SK-N-SH (cell line): ENCODE measurements around the gene LRP5. TPM values are rescaled to one million over a fixed set of nuclear protein-coding genes. Genes with fewer than 3 reads are reported as not detected.

ENCODE experiments used
- CTCF ChIA-PET: fragments of 300-600, 350-600 bp; formaldehyde crosslinking; extraction: SDS; loops from one replicate; lab custom pipeline; 2021; lab: Yijun Ruan, JAX
- POLR2A ChIA-PET: fragments of 350-600 bp; sonication (Branson Sonifier 250); formaldehyde crosslinking; extraction: SDS; loops from one replicate; lab custom pipeline; 2020; ENCODE audit warnings: antibody characterized with exemption, inconsistent platforms; lab: Yijun Ruan, JAX
- DNase-seq: peaks from one replicate; pipeline ENCODE4 v3.0.0; 2012
- H2AFZ ChIP-seq: fragments of 200-600 bp; sonication (generic); 2 replicates; pipeline ENCODE4 v1.8.1; 2016; ENCODE audit warnings: antibody characterized with exemption, mild to moderate bottlenecking, low read depth
- H3F3A ChIP-seq: fragments of 200-600 bp; sonication (generic); replicated peaks from 2 replicates; pipeline ENCODE3; 2016; ENCODE audit warnings: antibody characterized with exemption, mild to moderate bottlenecking; ENCODE audit not compliant: insufficient read depth
- H3K27ac ChIP-seq, 2 experiments: fragments of 200-500 bp in 1 of 2; fragments of 200-600 bp in 1 of 2; sonication (Bioruptor generic) in 1 of 2; sonication (generic), shearing (Covaris generic) in 1 of 2; 2 replicates each; pipeline versions ENCODE4 v1.5.1 to v1.6.1; 2014 to 2016; ENCODE audit warnings: low read depth in 2 of 2, inconsistent platforms in 1 of 2, low read length in 1 of 2, mild to moderate bottlenecking in 1 of 2, mixed read lengths in 1 of 2
- H3K27me3 ChIP-seq: fragments of 200-600 bp; sonication (generic), shearing (Covaris generic); 2 replicates; pipeline ENCODE4 v1.6.1; 2016; ENCODE audit warnings: mixed run types; ENCODE audit not compliant: insufficient read depth
- H3K36me3 ChIP-seq, 2 experiments: fragments of 200-500 bp in 1 of 2; fragments of 200-600 bp in 1 of 2; sonication (Bioruptor generic) in 1 of 2; sonication (generic) in 1 of 2; replicated peaks in 1 of 2; 2 replicates each; pipeline versions ENCODE3 to v1.5.1; 2014 to 2016; ENCODE audit warnings: low read length in 1 of 2, mild to moderate bottlenecking in 1 of 2; ENCODE audit not compliant: insufficient read depth in 2 of 2, control insufficient read depth in 1 of 2
- H3K4me1 ChIP-seq, 2 experiments: fragments of 200-500 bp in 1 of 2; fragments of 200-600 bp in 1 of 2; sonication (Bioruptor generic) in 1 of 2; sonication (generic), shearing (Covaris generic) in 1 of 2; 2 replicates each; pipeline versions ENCODE4 v1.5.1 to v1.6.1; 2014 to 2016; ENCODE audit warnings: low read depth in 1 of 2, low read length in 1 of 2, mixed run types in 1 of 2; ENCODE audit not compliant: insufficient read depth in 2 of 2, control insufficient read depth in 1 of 2
- H3K4me2 ChIP-seq: fragments of 200-600 bp; sonication (generic), shearing (Covaris generic); 2 replicates; pipeline ENCODE4 v1.6.1; 2017; ENCODE audit warnings: mixed run types
- H3K4me3 ChIP-seq, 2 experiments: fragments of 200-500 bp in 1 of 2; fragments of 200-600 bp in 1 of 2; sonication (Bioruptor generic) in 1 of 2; sonication (generic), shearing (Covaris generic) in 1 of 2; 2 replicates each; pipeline versions ENCODE4 v1.5.1 to v1.8.1; 2014 to 2016; ENCODE audit warnings: low read depth in 2 of 2, inconsistent platforms in 1 of 2, low read length in 1 of 2, mild to moderate bottlenecking in 1 of 2, mixed read lengths in 1 of 2, moderate library complexity in 1 of 2
- H3K79me2 ChIP-seq: fragments of 200-600 bp; sonication (generic); 2 replicates; pipeline ENCODE4 v1.8.1; 2017; ENCODE audit warnings: mild to moderate bottlenecking; ENCODE audit not compliant: insufficient read depth
- H3K9ac ChIP-seq: fragments of 200-600 bp; sonication (generic); 2 replicates; pipeline ENCODE4 v1.6.1; 2017; ENCODE audit warnings: mixed run types
- H3K9me2 ChIP-seq: fragments of 200-600 bp; sonication (generic); 2 replicates; pipeline ENCODE4 v1.6.1; 2017; ENCODE audit warnings: mixed run types
- H3K9me3 ChIP-seq: fragments of 200-600 bp; sonication (generic); 2 replicates; pipeline ENCODE4 v1.6.1; 2017; ENCODE audit warnings: mixed run types, mild to moderate bottlenecking, moderate library complexity
- H4K20me1 ChIP-seq: fragments of 200-600 bp; sonication (generic); 2 replicates; pipeline ENCODE4 v1.6.1; 2017; ENCODE audit warnings: mild to moderate bottlenecking, mixed run types; ENCODE audit not compliant: insufficient read depth
- ELF1 ChIP-seq: IDR thresholded peaks from 2 replicates; pipeline ENCODE4 v1.4.0; 2012
- EP300 ChIP-seq, 2 experiments: IDR thresholded peaks; 2 replicates each; pipeline versions ENCODE4 v1.4.0 to v1.6.1; 2012; ENCODE audit warnings: borderline replicate concordance in 1 of 2, low read depth in 1 of 2, low read length in 1 of 2
- EZH2phosphoT487 ChIP-seq: fragments of 200-600 bp; sonication (generic); IDR thresholded peaks from 2 replicates; pipeline ENCODE4 v1.6.1; 2017; ENCODE audit warnings: low read depth, mixed run types, mild to moderate bottlenecking, antibody characterized with exemption, moderate library complexity, borderline replicate concordance
- FOXJ3 ChIP-seq: sonication (generic); formaldehyde crosslinking; IDR thresholded peaks from 2 replicates; pipeline ENCODE4 v1.5.1; 2020; ENCODE audit warnings: mild to moderate bottlenecking, missing genetic modification reagents
- FOXM1 ChIP-seq: IDR thresholded peaks from 2 replicates; pipeline ENCODE4 v1.4.0; 2012; ENCODE audit warnings: low read depth, mild to moderate bottlenecking
- IRF3 ChIP-seq: fragments of 150-350 bp; IDR thresholded peaks from 2 replicates; pipeline ENCODE4 v1.6.1; 2016; ENCODE audit warnings: mild to moderate bottlenecking, low read depth, low read length
- MXI1 ChIP-seq: IDR thresholded peaks from 2 replicates; pipeline ENCODE4 v1.6.1; 2012; ENCODE audit warnings: mild to moderate bottlenecking, low read depth, low read length, improper control_type of control experiment
- NFIC ChIP-seq: IDR thresholded peaks from 2 replicates; pipeline ENCODE4 v1.4.0; 2012; ENCODE audit warnings: borderline replicate concordance
- NRF1 ChIP-seq: IDR thresholded peaks from 2 replicates; pipeline ENCODE4 v1.6.1; 2012; ENCODE audit warnings: low read depth, mild to moderate bottlenecking, low read length
- POLR2AphosphoS5 ChIP-seq: IDR thresholded peaks from 2 replicates; pipeline ENCODE4 v1.6.1; 2012; ENCODE audit warnings: low read depth, low read length
- RAD21 ChIP-seq: IDR thresholded peaks from 2 replicates; pipeline ENCODE4 v1.6.1; 2012; ENCODE audit warnings: mild to moderate bottlenecking, low read length
- RCOR1 ChIP-seq: fragments of 150-350 bp; IDR thresholded peaks from 2 replicates; pipeline ENCODE4 v1.6.1; 2017; ENCODE audit warnings: antibody characterized with exemption, low read length
- REST ChIP-seq: IDR thresholded peaks from 2 replicates; pipeline ENCODE4 v1.6.1; 2012; ENCODE audit warnings: mild to moderate bottlenecking, low read depth, low read length, moderate library complexity
- RFX5 ChIP-seq: IDR thresholded peaks from 2 replicates; pipeline ENCODE4 v1.6.1; 2012; ENCODE audit warnings: mild to moderate bottlenecking, improper control_type of control experiment, low read length
- RXRA ChIP-seq: IDR thresholded peaks from 2 replicates; pipeline ENCODE4 v1.4.0; 2012; ENCODE audit warnings: low read depth, mild to moderate bottlenecking, borderline replicate concordance
- TAF1 ChIP-seq: IDR thresholded peaks from 2 replicates; pipeline ENCODE4 v1.6.1; 2012; ENCODE audit warnings: low read depth, mild to moderate bottlenecking, low read length, moderate library complexity, borderline replicate concordance
- TCF12 ChIP-seq: IDR thresholded peaks from 2 replicates; pipeline ENCODE4 v1.4.0; 2012
- USF2 ChIP-seq: fragments of 150-350 bp; IDR thresholded peaks from 2 replicates; pipeline ENCODE4 v1.6.1; 2017; ENCODE audit warnings: antibody characterized with exemption, low read length, low read depth, borderline replicate concordance
- WGBS: methylation state at CpG from one replicate; pipeline ENCODE4 v1.1.6; 2017; ENCODE audit warnings: low lambda C conversion rate; 5-methylcytosine and 5-hydroxymethylcytosine counted together
- polyA plus RNA-seq, 3 experiments: library from polyadenylated mRNA; depleted of rRNA; stranded (reverse); fragments of >200 nt; gene quantifications; 2 replicates each; pipeline ENCODE4 v1.2.3, GENCODE V29; 2012

The LRP5 gene
- polyA plus RNA-seq, 1 of the 3 experiments (the other 2 are of a cell fraction), result 15.0 TPM

GRCh38 chr11:68332186-68332585 lies 19.8 kb downstream of the LRP5 start:
- 100% methylated on average over 9 of the region's 9 CpGs for WGBS
- CTCF ChIA-PET, result interaction anchor here (0.6 to 1.8 kb wide), 3 partner anchors 22 to 52 kb away, joined by 3 to 4 read pairs (median 4); no protein-coding TSS in a partner anchor
- Histone ChIP-seq H4K20me1 (no peaks in the 10 kb centered on the region), H3K4me3 (no peak overlapping the region), H2AFZ (no peak overlapping the region), H3K4me1 (peaks cover 10 to 48% of the 10 kb centered on the region in 2 experiments; a peak in 3 of 4 replicates), H3K27ac (no peak overlapping the region), H3K9me2 (no peaks in the 10 kb centered on the region), H3K36me3 (no peaks in the 10 kb centered on the region), H3K79me2 (peaks cover 31% of the 10 kb centered on the region), H3F3A (no peaks in the 10 kb centered on the region), H3K9me3 (no peaks in the 10 kb centered on the region), H3K4me2 (no peak overlapping the region), H3K27me3 (no peaks in the 10 kb centered on the region), H3K9ac (no peak overlapping the region)
- DNase-seq, result no peak
- TF ChIP-seq RFX5 (no peak), REST (no peak), EZH2phosphoT487 (no peak), NFIC (no peak), RAD21 (no peak), TCF12 (no peak), MXI1 (no peak), FOXJ3 (no peak), NRF1 (no peak), TAF1 (no peak), POLR2AphosphoS5 (no peak)
- POLR2A ChIA-PET, result no interaction called here

- H3K4me3 ChIP-seq, result no peak overlapping the region
- DNase-seq, result no peak
- peaks cover 28% of the 10 kb centered on the region for H3K79me2 ChIP-seq
- no peaks in the 10 kb centered on the region for H3K9me3 ChIP-seq
- TF ChIP-seq EP300 (IDR thresholded peaks at IDR 0.05; ENCODE audit: borderline replicate concordance in 1 of 2, low read depth in 1 of 2, low read length in 1 of 2) (no peak), EZH2phosphoT487 (no peak), FOXJ3 (no peak), RFX5 (no peak), ELF1 (no peak), RXRA (no peak), IRF3 (no peak), TCF12 (no peak), USF2 (no peak), FOXM1 (no peak), RCOR1 (no peak)
- no peaks in the 10 kb centered on the region for H3K27me3 ChIP-seq
- no peaks in the 10 kb centered on the region for H3K36me3 ChIP-seq
- 0 out of 2 replicates have a peak, but pooled peaks cover 6% of the 10 kb centered on the region for H4K20me1 ChIP-seq
- no peak overlapping the region for H3K4me2 ChIP-seq
- H3K9me2 ChIP-seq, result no peaks in the 10 kb centered on the region
- no peak overlapping the region for H3K9ac ChIP-seq
- CTCF ChIA-PET, result interaction anchor here (0.8 to 1.1 kb wide), 3 partner anchors 9 to 76 kb away, joined by 4 read pairs; no protein-coding TSS in a partner anchor
- H3F3A ChIP-seq, result peaks cover 2% of the 10 kb centered on the region
- H3K27ac ChIP-seq, result no peak overlapping the region
- H3K4me1 ChIP-seq, result peaks cover 6 to 41% of the 10 kb centered on the region in 2 experiments; a peak in 3 of 4 replicates
- 92% methylated on average over 4 of the region's 4 CpGs for WGBS
- H2AFZ ChIP-seq, result no peak overlapping the region
- POLR2A ChIA-PET, result no interaction called here
Measured at GRCh38 chr11:68333173-68333572, 20.8 kb downstream of the LRP5 start.
